Measurements from ENCODE around the gene LAMP1.
"Not testable (repeated sequence)": the region's sequence is repeated elsewhere in the genome, so short reads cannot be mapped to it uniquely, and the experiment has no call there.

Gene LAMP1

DNA sequence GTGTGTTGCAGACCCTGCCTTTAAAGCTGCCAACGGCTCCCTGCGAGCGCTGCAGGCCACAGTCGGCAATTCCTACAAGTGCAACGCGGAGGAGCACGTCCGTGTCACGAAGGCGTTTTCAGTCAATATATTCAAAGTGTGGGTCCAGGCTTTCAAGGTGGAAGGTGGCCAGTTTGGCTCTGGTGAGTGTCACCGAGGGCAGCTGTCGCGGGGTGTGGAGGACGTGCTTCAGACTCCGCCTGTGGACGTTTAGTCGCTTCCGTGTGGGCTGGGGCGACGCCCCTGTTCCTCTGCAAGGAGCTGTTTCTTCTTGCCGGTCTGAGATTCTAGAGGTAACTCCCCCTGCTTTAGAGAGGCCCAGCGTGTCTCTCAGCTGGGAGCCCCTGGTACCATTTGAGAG lies 24.5 kb downstream of the LAMP1 start:
- DNase-seq: no peak
- intact Hi-C loops (cut with DNase I): no loop called here

DNA sequence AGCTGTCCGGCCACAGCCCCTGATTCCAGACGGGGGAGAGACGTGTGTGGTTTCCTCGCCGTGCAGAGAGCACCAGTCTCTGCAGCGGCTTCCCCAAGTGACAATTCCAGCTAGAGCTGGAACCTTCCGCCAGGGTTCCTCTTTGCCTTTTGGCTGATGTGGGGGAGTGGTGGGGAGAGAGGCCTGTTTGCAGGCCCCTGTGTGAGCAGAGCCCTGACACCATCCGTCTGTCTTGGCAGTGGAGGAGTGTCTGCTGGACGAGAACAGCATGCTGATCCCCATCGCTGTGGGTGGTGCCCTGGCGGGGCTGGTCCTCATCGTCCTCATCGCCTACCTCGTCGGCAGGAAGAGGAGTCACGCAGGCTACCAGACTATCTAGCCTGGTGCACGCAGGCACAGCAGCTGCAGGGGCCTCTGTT lies 25.0 kb downstream of the LAMP1 start:
- DNase-seq: no peak
- intact Hi-C loops (cut with DNase I): no loop called here

- intact Hi-C loops (cut with DNase I): no loop called here
- DNase-seq: no peak
Observed at GRCh38 chr13:113322890-113323651, 26.0 kb downstream of the LAMP1 start.

- intact Hi-C loops (cut with DNase I): no loop called here
- DNase-seq: no peak
Observed at GRCh38 chr13:113323869-113324268, 26.8 kb downstream of the LAMP1 start.

GRCh38 chr13:113324398-113324797 lies 27.4 kb downstream of the LAMP1 start:
- intact Hi-C loops (cut with DNase I): no loop called here
- DNase-seq: peak in 4 of 42 donors; percentile 11 to 30 (median 28)

- no peak for DNase-seq
- intact Hi-C loops (cut with DNase I): no loop called here
Observed at GRCh38 chr13:113325779-113326178, 28.7 kb downstream of the LAMP1 start.

DNA sequence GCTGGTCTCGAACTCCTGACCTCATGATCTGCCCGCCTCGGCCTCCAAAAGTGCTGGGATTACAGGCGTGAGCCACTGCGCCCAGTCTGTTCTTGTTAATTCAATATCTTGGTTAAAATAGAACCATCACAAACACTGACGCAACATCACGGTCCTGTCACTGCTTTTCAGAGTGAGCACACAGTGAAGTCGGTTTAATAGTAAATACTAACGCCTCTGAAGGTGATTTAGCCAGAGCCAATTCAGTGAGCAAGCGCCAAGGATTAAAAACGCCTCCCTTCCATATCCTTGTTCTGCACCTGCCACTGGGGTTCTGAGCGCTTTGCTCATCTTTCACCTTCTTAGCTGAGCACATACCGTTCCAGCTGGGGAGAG lies 30.3 kb downstream of the LAMP1 start:
- intact Hi-C loops (cut with DNase I): no loop called here
- peak in 17 of 42 donors; percentile 19 to 71 (median 36) for DNase-seq

DNA sequence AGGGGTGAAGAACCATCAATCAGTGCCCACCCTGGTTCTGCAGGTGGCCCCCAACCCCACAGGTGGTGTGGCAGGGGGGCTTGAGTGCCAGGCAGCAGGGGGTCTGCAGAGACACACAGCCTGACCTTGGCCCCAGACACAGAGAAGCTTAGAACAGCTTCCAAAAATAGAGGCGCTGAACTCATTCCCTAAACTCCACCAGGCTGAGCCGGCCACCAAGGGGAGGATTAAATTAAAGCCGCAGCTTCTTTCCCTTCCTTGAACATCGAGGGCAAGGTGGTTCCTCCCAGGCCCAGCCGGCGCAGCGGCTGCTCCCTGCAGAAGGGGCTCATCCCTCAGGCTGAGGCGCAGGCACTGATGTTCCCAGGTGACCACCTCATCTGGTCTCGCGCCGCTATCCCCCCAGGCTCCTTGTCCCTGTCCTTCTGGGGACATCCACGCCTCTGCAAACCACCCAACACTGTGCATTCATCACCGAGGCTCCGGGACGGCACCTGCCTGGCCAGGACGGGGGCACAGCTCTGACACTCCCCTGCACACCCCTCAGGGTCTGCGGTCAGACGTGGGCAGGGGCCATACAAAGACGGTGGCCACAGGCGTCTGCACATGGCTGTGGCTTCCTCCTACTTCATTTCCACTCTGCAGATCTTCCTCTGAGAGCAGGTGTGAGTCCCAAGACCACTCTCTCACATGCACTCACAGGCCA lies 30.9 kb downstream of the LAMP1 start:
- no peak for DNase-seq
- intact Hi-C loops (cut with DNase I): no loop called here

DNA sequence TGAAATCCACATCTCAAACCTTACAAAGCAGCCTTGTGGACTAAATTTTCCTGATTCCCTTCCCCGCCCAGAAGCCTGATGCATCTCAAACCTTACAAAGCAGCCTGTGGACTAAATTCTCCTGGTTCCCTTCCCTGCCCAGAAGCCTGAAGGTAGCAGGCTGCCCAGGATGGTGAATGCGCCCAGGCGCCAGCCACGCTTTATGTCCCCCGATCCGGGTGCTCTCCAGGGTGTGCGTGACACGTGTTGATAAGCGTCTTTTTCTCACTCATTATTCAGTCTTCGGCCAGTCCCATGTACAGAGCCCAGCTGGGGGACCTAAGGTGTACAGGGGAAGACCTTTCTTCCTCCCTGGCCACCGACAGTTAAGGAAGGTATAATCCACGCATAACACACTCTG lies 31.8 kb downstream of the LAMP1 start:
- intact Hi-C loops (cut with DNase I): no loop called here
- DNase-seq: no peak

DNA sequence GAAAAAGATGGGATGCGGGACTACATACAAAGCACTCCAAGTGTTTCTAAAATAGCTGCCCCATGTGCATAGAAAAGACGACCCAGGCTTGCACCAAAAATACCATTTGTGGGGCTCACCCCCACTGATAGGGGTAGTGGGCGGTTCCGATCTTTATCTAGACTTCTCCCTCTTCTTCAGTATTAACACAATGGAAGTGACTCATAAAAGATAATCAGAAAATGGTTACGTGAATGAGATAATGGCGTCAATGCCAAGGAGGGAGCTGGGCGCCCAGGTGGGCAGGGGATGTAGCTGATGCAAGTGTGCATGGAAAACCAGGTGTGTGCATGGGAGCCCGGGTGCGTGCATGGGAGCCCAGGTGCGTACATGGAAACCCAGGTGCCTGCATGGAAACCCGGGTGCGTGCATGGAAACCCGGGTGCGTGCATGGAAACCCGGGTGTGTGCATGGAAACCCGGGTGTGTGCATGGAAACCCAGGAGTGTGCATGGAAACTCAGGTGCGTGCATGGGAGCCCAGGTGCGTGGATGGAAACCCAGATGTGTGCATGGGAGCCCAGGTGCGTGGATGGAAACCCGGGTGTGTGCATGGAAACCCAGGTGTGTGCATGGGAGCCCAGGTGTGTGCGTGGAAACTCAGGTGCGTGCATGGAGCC lies 32.7 kb downstream of the LAMP1 start:
- intact Hi-C loops (cut with DNase I): no loop called here
- peak in 11 of 42 donors; percentile 7 to 60 (median 36) for DNase-seq

- DNase-seq: no peak
- intact Hi-C loops (cut with DNase I): no loop called here
Observed at GRCh38 chr13:113332615-113333014, 35.6 kb downstream of the LAMP1 start.

- intact Hi-C loops (cut with DNase I): no loop called here
- peak in 1 of 42 donors; percentile 3 for DNase-seq
Observed at GRCh38 chr13:113333076-113333475, 36.0 kb downstream of the LAMP1 start.

- intact Hi-C loops (cut with DNase I): no loop called here
- DNase-seq: no peak
Observed at GRCh38 chr13:113337556-113337955, 40.5 kb downstream of the LAMP1 start.

GRCh38 chr13:113337976-113338375 lies 40.9 kb downstream of the LAMP1 start:
- DNase-seq: no peak

DNA sequence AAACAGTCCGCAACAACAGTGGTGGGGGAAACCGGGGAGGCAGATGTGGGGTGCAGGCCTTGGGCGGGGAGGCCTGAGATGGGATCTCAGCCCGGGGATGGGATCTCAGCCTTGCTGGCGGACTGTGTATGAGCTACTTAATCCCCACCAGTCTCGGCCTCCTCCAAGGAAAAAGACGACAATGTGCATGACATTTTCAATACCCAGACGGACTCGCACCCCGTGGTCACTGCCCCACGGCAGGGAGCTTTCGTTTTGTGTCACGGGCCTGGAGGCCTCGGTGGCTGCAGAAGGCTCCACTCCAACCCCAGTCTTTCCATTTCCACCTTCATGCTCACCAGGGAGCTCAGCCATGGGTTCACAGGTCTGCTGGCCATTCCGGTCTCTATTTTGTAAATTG lies 41.4 kb downstream of the LAMP1 start:
- peak in 1 of 42 donors; percentile 20 for DNase-seq
- intact Hi-C loops (cut with DNase I): no loop called here

More at GRCh38 chr13:113337976-113338375, 40.9 kb downstream of the LAMP1 start:
- intact Hi-C loops (cut with DNase I): no loop called here

DNA sequence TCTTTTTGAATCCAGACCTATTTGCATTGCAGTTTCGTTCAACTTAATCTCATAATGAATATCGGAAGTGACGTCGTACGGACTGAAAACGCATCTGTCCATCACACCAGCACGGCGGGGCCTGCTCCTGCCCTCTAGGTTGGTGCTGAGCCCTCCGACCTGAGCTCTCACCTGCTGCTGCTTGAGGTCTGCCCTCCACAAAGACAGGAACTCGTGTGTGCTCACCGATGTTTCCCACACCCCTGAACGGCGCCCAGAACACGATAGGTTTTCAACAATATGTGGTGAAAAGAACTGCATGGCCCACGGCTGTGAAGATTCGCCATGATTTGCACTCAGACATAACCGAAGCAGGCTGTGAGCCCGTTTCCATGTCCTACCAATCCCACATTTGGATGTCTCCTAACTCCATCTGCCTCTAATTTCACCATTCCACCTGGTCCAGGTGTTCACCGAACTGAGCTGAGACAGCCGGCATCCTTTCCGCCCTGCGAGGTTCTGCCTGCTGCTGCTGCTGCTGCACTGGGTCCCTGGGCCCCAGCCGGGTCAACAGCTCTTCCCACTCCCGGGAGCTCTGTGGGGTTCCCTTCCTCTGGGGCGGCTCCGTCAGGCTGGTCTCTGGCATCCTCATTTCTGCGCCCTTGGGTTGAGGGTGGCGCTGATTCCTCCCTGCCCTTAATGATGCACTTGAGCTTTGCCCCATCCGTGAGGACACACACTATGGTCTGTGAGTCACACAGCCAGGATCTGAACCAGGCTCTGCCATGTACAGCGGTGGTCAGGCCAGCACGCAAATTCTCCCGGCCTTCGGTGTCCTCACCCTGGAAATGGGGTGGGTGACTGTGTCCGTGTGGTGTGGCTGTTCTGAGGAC lies 46.0 kb downstream of the LAMP1 start:
- DNase-seq: no peak
- intact Hi-C loops (cut with DNase I): no loop called here

- DNase-seq: no peak
- intact Hi-C loops (cut with DNase I): no loop called here
Observed at GRCh38 chr13:113343692-113343968, 46.6 kb downstream of the LAMP1 start.

GRCh38 chr13:113345486-113345885 lies 48.4 kb downstream of the LAMP1 start:
- intact Hi-C loops (cut with DNase I): no loop called here
- DNase-seq: peak in 21 of 42 donors; percentile 22 to 73 (median 44)

DNA sequence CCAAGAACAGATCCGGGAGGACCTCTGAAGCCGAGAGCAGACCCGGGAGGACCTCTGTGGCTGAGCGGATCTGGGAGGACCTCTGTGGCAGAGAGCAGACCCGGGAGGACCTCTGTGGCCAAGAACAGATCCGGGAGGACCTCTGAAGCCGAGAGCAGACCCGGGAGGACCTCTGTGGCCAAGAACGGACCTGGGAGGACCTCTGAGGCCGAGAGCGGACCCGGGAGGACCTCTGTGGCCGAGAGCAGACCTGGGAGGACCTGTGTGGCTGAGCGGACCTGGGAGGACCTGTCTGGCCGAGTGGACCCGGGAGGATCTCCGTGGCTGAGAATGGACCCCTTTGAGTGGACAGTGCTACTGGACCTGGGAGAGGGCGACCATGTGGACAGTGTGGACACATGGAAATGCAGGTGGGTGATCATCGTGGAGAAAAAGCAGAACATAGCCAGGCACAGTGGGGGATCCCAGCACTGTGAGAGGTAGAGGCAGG lies 50.7 kb downstream of the LAMP1 start:
- DNase-seq; intact Hi-C loops (cut with DNase I): not testable (repeated sequence)
